GM06990 (cell line): ENCODE measurements around the gene RTTN.

ENCODE experiments used
- DNase-seq: peaks from one replicate; pipeline ENCODE4 v3.0.0-alpha.2; 2011; ENCODE audit not compliant: insufficient read length; ENCODE audit errors: extremely low read depth
- H3K27me3 ChIP-seq: replicated peaks from 2 replicates; pipeline ENCODE4 v1.6.0; 2011; ENCODE audit warnings: low read length; ENCODE audit not compliant: control insufficient read depth, insufficient read depth
- H3K36me3 ChIP-seq: 2 replicates; pipeline ENCODE4 v1.5.1; 2011; ENCODE audit warnings: low read length; ENCODE audit not compliant: control insufficient read depth, insufficient read depth
- H3K4me3 ChIP-seq: replicated peaks from 2 replicates; pipeline ENCODE4 v1.5.1; 2011; ENCODE audit warnings: low read depth, mild to moderate bottlenecking, control low read depth, low read length
- CTCF ChIP-seq: IDR thresholded peaks from 2 replicates; pipeline ENCODE4 v1.5.1; 2011; ENCODE audit warnings: low read length, control low read depth, mild to moderate bottlenecking, inconsistent platforms; ENCODE audit not compliant: insufficient read depth, poor library complexity, severe bottlenecking

Gene RTTN

GRCh38 chr18:69996951-69997798, 208.3 kb downstream of the RTTN start:
- H3K36me3 ChIP-seq, result peaks cover 6% of the 10 kb centered on the region
- no peak for TF ChIP-seq CTCF
- no peak overlapping the region for H3K4me3 ChIP-seq
- no peak for DNase-seq
- H3K27me3 ChIP-seq, result no peaks in the 10 kb centered on the region

- TF ChIP-seq CTCF, result no peak
- H3K27me3 ChIP-seq, result no peaks in the 10 kb centered on the region
- no peak for DNase-seq
- H3K36me3 ChIP-seq, result peaks cover 4% of the 10 kb centered on the region; the same call in 1 of the 2 replicates
- no peak overlapping the region for H3K4me3 ChIP-seq
These were observed 209.1 kb downstream of the RTTN start for GRCh38 chr18:69996417-69996816.

GRCh38 chr18:69995774-69996173, 209.7 kb downstream of the RTTN start:
- no peak for DNase-seq
- H3K27me3 ChIP-seq, result no peaks in the 10 kb centered on the region
- no peak overlapping the region for H3K4me3 ChIP-seq
- peaks cover 4% of the 10 kb centered on the region; the same call in 1 of the 2 replicates for H3K36me3 ChIP-seq
- TF ChIP-seq CTCF, result no peak

- no peak overlapping the region for H3K4me3 ChIP-seq
- peaks cover 1% of the 10 kb centered on the region; the same call in 1 of the 2 replicates for H3K36me3 ChIP-seq
- TF ChIP-seq CTCF, result no peak
- no peaks in the 10 kb centered on the region for H3K27me3 ChIP-seq
- no peak for DNase-seq
These were observed 212.7 kb downstream of the RTTN start for GRCh38 chr18:69992776-69993175.

GRCh38 chr18:69987870-69988269, 217.6 kb downstream of the RTTN start:
- H3K36me3 ChIP-seq, result no peaks in the 10 kb centered on the region; the same call in none of the 2 replicates
- no peak overlapping the region for H3K4me3 ChIP-seq
- no peak for DNase-seq
- no peaks in the 10 kb centered on the region for H3K27me3 ChIP-seq
- no peak for TF ChIP-seq CTCF
